Activated T-helper 2 cell treated with anti-CD3 and anti-CD28 coated beads, Interferon-gamma antibody, Interleukin-2, Interleukin-4, amounts not matched to agents 10 μg/mL and 5 μg/mL and 100 μg/mL, durations not matched to agents 14 hours and 24 hours and 36 hours (primary cell): ENCODE results near the gene CD200. TPM values are rescaled to one million over a fixed set of nuclear protein-coding genes. Genes with fewer than 3 reads are reported as not detected.

Source experiments
- DNase-seq: peaks from one replicate; pipeline ENCODE4 v3.0.0; 2021; ENCODE audit warnings: low spot score
- H3K27ac Mint-ChIP-seq: one replicate; pipeline ENCODE4 v1.8.0; 2021; ENCODE audit warnings: mixed read lengths
- H3K27me3 Mint-ChIP-seq: one replicate; pipeline ENCODE4 v1.8.0; 2021; ENCODE audit warnings: low read depth, mixed read lengths
- H3K36me3 Mint-ChIP-seq: one replicate; pipeline ENCODE4 v1.8.0; 2021; ENCODE audit warnings: low read depth, mixed read lengths
- H3K4me1 Mint-ChIP-seq: one replicate; pipeline ENCODE4 v1.8.0; 2021; ENCODE audit warnings: low read depth, mixed read lengths
- H3K4me3 Mint-ChIP-seq: one replicate; pipeline ENCODE4 v1.8.0; 2021; ENCODE audit warnings: low read depth, mild to moderate bottlenecking, moderate library complexity, mixed read lengths
- H3K9me3 Mint-ChIP-seq: one replicate; pipeline ENCODE4 v1.8.0; 2021; ENCODE audit warnings: mixed read lengths
- intact Hi-C: fragments of 100-400 bp; cut with micrococcal nuclease; formaldehyde crosslinking; loops from one replicate; pipeline ENCODE4 v1.15.1; 2023
- total RNA-seq: library from RNA; stranded (reverse); gene quantifications from 2 replicates; pipeline ENCODE4 v1.2.3, GENCODE V29; 2022

Gene CD200
- total RNA-seq, 1 donor from 2014 or later = 60.3 TPM

DNA sequence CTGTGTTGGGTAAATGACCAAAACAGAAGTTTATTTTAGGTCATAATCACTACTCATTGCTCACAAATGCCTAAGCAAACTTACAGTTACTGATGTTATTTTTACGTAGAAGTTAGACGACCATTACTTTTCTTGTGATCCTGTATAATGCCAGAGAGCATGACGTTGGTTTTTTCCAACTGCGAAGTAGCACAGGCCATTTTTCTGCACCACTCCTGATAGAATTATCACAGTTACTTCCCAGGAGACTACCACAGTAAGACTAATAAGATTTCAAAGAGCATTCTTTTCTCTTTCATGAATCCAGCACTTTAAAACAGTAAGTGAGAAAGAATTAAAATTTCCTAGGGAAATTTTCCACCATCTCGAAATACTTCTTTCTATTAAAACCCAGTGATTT is 19.8 kb downstream of the CD200 start:
- Mint-ChIP-seq H3K36me3 (peaks cover 89% of the 10 kb centered on the region), H3K27me3 (no peaks in the 10 kb centered on the region), H3K4me3 (no peak overlapping the region), H3K9me3 (no peaks in the 10 kb centered on the region), H3K27ac (no peak overlapping the region), H3K4me1 (peaks cover 59% of the 10 kb centered on the region)
- no peak for DNase-seq
- intact Hi-C loops = no loop called here

DNA sequence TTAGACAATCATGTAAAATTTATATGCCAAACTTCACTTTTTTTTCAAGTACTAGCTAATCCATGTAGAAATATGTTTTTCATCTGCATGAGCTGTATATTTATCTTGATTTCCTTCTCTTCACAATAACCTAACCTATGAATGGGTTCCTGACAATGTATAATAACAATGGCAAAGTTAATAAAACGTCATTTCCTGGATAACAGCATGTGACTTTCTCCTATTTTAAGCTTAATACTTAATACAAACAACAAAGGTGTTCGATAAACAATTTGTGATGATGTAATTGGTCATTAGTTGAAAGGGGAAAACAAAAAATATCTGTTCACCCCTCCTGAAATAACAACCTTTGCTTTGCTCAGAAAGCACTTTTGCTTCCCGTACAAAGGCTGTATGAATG is 20.4 kb downstream of the CD200 start:
- Mint-ChIP-seq H3K27ac (no peak overlapping the region), H3K27me3 (no peaks in the 10 kb centered on the region), H3K9me3 (no peaks in the 10 kb centered on the region), H3K4me1 (peaks cover 60% of the 10 kb centered on the region), H3K4me3 (no peak overlapping the region), H3K36me3 (peaks cover 88% of the 10 kb centered on the region)
- no peak for DNase-seq
- intact Hi-C loops = no loop called here

DNA sequence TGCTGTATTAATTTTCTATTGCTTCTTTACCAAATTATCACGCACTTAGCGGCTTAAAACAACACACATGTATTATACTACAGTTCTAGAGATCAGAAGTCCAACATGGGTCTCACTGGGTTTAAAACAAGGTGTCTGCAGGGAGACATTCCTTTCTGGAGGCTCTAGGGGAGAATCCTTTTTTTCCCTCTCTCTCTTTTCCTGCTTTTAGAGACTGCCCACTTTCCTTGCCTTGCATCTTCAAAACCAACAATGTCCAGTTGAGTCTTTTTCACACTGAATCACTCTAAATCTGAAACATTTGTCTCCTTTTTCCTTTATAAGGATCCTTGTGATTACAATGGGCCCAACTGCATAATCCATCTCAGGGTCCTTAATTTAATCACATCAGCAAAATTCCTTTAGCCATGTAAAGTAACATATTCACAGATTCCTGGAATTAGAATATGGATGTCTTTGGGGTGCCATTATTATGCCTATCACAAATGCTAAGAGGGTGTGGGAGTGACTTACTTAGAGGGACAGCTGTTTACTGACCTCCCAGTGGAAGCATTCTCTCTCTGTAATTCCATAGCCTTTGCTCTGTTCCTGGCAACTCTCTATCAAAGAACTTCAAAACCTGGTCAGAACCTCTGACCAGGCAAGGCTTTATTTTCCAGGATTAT is 21.8 kb downstream of the CD200 start:
- Mint-ChIP-seq H3K27ac (no peak overlapping the region), H3K4me3 (no peak overlapping the region), H3K27me3 (no peaks in the 10 kb centered on the region), H3K36me3 (peaks cover 88% of the 10 kb centered on the region), H3K9me3 (no peaks in the 10 kb centered on the region), H3K4me1 (peaks cover 60% of the 10 kb centered on the region)
- DNase-seq = no peak
- intact Hi-C loops = no loop called here

DNA sequence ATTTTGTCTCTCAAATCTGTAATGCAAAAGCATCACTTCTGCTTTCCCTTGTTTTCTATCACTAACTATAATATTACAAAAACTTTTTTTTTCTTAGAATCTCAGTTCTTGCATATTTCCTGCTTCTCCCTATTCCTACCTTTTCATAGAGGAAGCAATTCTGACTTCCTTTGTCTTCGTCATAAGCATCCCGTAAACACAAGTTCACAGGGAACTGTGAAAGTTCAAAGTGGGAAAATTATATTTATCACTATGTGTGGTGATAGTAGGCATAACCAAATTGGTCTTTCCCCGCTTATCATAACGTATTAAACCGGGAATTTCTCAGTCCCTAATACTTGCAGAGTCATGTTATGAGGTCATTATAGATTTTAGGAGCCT is 22.3 kb downstream of the CD200 start:
- Mint-ChIP-seq H3K4me1 (peaks cover 55% of the 10 kb centered on the region), H3K9me3 (no peaks in the 10 kb centered on the region), H3K27me3 (no peaks in the 10 kb centered on the region), H3K36me3 (peaks cover 84% of the 10 kb centered on the region), H3K27ac (no peak overlapping the region), H3K4me3 (no peak overlapping the region)
- no peak for DNase-seq
- intact Hi-C loops = no loop called here

DNA sequence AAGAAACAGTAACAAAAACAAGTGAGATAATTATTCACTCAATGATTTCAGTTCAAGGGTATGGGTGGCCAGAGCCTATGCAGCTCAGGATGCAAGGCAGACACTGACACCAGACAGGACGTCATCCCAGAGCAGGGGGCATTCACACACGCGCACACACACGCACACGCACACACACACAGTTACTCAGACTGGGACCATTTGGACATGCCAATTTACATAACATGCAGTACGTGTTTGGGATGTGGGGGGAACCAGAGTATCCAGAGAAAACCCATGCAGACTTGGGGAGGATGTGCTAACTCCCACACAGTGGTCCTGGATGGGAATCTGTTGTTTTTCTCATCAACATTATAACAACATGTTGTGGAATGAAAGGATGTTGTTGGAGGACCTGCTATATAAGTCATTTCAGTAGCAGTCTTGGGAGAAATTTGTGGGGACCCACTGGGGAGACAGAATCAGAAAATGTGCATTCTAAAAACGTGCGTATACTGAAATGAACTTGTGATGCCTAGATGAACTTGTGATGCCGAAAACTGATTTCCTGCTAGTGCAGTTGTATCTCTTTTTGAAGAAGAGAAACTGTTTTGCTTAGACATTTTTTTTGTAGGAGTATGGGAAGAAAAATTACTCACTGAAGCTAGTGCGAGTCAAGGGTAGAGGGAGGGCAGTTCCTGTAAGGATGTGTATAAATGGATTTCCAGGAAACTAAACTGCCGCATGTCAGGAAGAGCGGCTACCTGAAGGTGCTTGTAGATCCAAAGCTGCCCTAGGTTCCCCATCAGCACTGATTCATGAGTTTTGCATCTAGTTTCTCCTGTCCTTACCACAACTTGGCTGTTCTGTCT is 25.2 kb downstream of the CD200 start:
- no peaks in the 10 kb centered on the region for H3K27me3 Mint-ChIP-seq
- no peaks in the 10 kb centered on the region for H3K9me3 Mint-ChIP-seq
- H3K4me3 Mint-ChIP-seq = peak overlapping the region; percentile 70
- DNase-seq = no peak
- H3K4me1 Mint-ChIP-seq = peaks cover 38% of the 10 kb centered on the region
- peaks cover 79% of the 10 kb centered on the region for H3K36me3 Mint-ChIP-seq
- intact Hi-C loops = loop anchor here (2.0 kb wide), 2 partner anchors 19 to 21 kb away; no protein-coding TSS in a partner anchor
- peak overlapping the region; percentile 91 for H3K27ac Mint-ChIP-seq

DNA sequence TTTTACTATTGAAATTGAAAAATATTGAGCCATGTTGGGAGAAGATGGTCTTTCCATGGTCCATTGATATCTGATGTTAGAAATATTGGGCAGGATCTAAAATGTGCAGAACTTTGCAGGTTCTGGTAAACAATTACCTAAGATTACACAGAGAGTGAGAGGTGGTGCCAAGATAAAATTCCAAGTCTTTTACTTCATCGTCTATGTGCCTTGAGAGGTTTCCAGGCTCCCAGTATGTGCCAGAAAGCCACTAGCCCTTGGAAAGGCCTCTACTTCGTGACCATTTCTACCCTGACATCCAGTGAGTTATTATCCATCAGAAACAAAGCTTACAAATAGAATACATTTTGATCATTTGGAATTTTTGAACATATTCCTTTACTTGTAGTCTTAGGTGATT is 27.6 kb downstream of the CD200 start:
- Mint-ChIP-seq H3K36me3 (peaks cover 74% of the 10 kb centered on the region), H3K27ac (no peak overlapping the region)
- DNase-seq = no peak

DNA sequence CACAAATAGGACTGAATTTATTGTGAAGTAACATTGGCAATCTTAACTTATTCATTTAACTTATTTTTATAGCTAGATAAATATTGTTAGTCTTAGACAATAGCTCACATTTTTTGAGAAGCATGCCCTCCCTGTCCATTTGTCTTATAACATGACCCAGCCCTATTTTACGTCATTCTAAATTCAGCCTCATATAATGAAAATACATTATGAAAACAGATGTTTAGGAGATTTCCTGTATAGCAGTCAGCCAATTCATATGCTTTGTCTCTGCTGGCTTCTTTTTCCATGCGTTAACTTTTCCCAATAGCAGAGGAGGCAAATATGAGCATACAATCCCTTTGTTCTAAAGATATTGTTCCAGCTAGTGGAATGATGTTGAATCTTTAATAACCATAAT is 29.3 kb downstream of the CD200 start:
- intact Hi-C loops = no loop called here
- H3K4me3 Mint-ChIP-seq = no peak overlapping the region
- H3K9me3 Mint-ChIP-seq = no peaks in the 10 kb centered on the region
- no peaks in the 10 kb centered on the region for H3K27me3 Mint-ChIP-seq
- H3K36me3 Mint-ChIP-seq = peaks cover 78% of the 10 kb centered on the region
- no peak overlapping the region for H3K27ac Mint-ChIP-seq
- H3K4me1 Mint-ChIP-seq = peaks cover 58% of the 10 kb centered on the region
- no peak for DNase-seq

More for the DNA sequence above, 27.6 kb downstream of the CD200 start:
- Mint-ChIP-seq H3K27me3 (no peaks in the 10 kb centered on the region), H3K4me1 (peaks cover 54% of the 10 kb centered on the region), H3K4me3 (no peak overlapping the region), H3K9me3 (no peaks in the 10 kb centered on the region)
- intact Hi-C loops = no loop called here

DNA sequence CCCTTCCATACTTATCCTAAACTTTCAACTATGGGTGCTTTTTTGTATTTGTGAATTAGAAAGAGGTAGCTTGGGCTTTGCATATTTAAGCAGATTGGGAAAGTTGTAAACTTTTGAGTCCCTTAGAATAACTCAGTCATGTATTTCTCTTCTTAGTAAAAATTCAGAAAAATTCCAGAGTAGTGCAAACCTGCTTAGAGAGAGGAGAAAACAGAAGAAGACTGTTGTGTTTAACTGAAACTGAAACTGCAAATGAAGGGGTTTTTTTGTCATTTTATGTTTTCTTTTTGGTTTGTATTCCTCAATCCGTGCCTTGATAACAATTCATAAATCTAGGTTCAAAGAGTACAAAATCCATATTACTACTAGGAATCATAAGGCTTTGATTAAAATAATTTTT is 31.3 kb downstream of the CD200 start:
- no peaks in the 10 kb centered on the region for H3K27me3 Mint-ChIP-seq
- no peaks in the 10 kb centered on the region for H3K9me3 Mint-ChIP-seq
- peak overlapping the region; percentile 73 for H3K27ac Mint-ChIP-seq
- DNase-seq = no peak
- intact Hi-C loops = no loop called here
- peak overlapping the region; percentile 52 for H3K4me3 Mint-ChIP-seq
- peaks cover 74% of the 10 kb centered on the region for H3K36me3 Mint-ChIP-seq
- H3K4me1 Mint-ChIP-seq = peaks cover 39% of the 10 kb centered on the region

DNA sequence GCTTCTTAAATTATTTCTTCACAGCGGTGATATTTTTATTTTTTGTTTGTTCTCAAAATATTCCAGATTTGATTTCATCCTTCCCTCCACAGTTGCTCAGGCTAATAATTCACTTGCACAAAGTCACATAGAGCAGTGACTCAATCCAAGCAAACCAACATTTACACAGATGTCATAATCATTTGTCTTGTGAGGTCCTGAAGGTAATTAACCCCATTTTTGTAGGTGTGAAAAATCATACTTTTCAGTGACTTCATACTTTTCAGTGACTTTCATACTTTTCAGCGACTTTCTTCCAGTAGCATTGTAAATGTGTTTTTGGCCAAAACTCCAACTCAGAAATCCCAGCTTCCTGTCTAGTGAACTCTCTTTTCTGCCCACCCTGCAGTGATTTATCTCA is 32.1 kb downstream of the CD200 start:
- Mint-ChIP-seq H3K27me3 (no peaks in the 10 kb centered on the region), H3K4me3 (no peak overlapping the region), H3K9me3 (no peaks in the 10 kb centered on the region), H3K4me1 (peaks cover 39% of the 10 kb centered on the region), H3K36me3 (peaks cover 70% of the 10 kb centered on the region), H3K27ac (peak overlapping the region; percentile 73)
- no peak for DNase-seq
- intact Hi-C loops = no loop called here

DNA sequence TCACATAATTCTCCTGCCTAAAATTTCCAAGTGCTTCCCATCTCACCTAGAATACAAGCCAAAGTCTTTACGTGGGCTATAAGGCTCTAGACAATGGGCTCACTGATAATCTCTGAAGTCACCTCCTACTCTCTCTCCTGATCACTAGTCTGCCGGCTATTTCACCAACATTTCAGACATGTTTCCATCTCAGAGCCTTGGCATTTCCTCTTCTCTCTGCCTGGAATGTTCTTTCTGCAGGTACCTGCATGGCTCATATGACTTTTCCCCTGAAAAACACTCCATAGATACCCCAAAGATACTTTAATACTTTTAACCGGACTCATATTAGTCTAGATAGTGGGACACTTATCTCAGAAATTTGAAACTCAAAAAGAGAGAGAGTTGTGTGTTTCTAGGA is 32.7 kb downstream of the CD200 start:
- intact Hi-C loops = no loop called here
- no peaks in the 10 kb centered on the region for H3K27me3 Mint-ChIP-seq
- peaks cover 67% of the 10 kb centered on the region for H3K36me3 Mint-ChIP-seq
- peak overlapping the region; percentile 33 for H3K27ac Mint-ChIP-seq
- no peaks in the 10 kb centered on the region for H3K9me3 Mint-ChIP-seq
- DNase-seq = no peak
- no peak overlapping the region for H3K4me3 Mint-ChIP-seq
- peaks cover 39% of the 10 kb centered on the region for H3K4me1 Mint-ChIP-seq

DNA sequence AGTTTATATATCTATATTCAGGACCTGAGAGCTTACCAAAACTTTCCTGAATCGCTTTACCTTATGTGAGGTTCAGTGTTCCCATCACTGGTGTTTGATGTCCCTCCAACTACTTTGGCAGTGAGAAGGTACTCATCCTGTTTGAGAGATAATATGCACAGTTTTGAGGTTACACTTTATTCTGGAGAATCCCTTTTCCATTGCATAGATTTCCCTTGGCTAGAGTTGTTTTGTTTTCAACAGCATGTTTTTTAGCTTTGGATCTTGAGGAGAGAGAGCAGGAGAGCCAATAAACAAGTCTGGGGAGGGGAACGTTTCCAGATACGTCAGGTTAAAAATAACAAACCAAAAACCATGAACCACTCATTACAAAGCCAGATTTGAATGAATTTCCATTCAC is 33.6 kb downstream of the CD200 start:
- no peak overlapping the region for H3K4me3 Mint-ChIP-seq
- H3K27me3 Mint-ChIP-seq = no peaks in the 10 kb centered on the region

DNA sequence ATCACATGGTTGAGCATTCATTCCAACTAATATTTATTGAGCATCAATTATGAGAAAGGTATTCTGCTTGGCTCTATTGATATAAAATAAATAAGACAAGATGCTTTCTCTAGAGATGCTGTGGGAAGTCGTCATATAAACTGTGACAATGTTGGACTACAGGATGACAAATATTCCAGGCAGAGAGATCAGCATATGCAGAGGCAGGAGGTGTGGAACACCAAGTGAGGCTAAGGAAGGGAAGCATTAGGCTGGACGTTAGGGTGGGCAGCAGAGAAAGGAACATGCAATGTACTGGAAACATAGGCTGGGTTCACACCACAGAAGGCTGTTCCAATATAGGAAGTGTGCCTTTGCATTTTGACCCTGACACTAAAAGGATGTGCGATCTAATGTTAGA is 38.6 kb downstream of the CD200 start:
- no peak overlapping the region for H3K4me3 Mint-ChIP-seq
- intact Hi-C loops = no loop called here
- no peaks in the 10 kb centered on the region for H3K9me3 Mint-ChIP-seq
- peaks cover 29% of the 10 kb centered on the region for H3K36me3 Mint-ChIP-seq
- no peaks in the 10 kb centered on the region for H3K27me3 Mint-ChIP-seq
- H3K27ac Mint-ChIP-seq = no peak overlapping the region
- DNase-seq = no peak
- H3K4me1 Mint-ChIP-seq = peaks cover 40% of the 10 kb centered on the region

More for the DNA sequence above, 33.6 kb downstream of the CD200 start:
- intact Hi-C loops = no loop called here
- DNase-seq = no peak
- H3K4me1 Mint-ChIP-seq = peaks cover 36% of the 10 kb centered on the region
- H3K36me3 Mint-ChIP-seq = peaks cover 58% of the 10 kb centered on the region
- H3K27ac Mint-ChIP-seq = peak overlapping the region; percentile 64
- H3K9me3 Mint-ChIP-seq = no peaks in the 10 kb centered on the region

DNA sequence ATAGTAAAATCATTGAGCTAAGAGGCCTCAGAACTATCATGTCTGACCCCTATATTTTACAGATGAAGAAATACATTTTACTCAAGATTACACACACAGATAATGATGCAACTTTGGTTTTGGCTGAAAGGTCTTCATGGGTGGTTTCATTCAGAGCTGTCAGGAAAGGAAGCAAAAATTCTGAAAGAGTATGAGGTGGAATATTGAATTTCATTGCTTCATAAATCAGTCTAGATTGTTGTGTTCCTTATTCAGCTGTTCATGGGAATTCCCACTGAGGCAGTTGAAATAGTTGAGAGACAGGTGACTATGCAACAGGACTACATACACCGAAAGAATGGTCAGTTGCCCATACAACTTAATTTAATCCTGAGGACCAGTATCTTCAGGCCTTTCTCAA is 39.4 kb downstream of the CD200 start:
- H3K27ac Mint-ChIP-seq = peak overlapping the region; percentile 8
- no peak for DNase-seq
- intact Hi-C loops = no loop called here
- H3K36me3 Mint-ChIP-seq = peaks cover 25% of the 10 kb centered on the region
- no peaks in the 10 kb centered on the region for H3K9me3 Mint-ChIP-seq
- no peaks in the 10 kb centered on the region for H3K27me3 Mint-ChIP-seq
- H3K4me1 Mint-ChIP-seq = peaks cover 43% of the 10 kb centered on the region
- H3K4me3 Mint-ChIP-seq = no peak overlapping the region
